Osteoblast (primary cell): ENCODE results near the gene SCN3B. TPM values are rescaled to one million over a fixed set of nuclear protein-coding genes. Genes with fewer than 3 reads are reported as not detected.

Experiments used
- DNase-seq: peaks from one replicate; pipeline ENCODE4 v3.0.0; 2011; ENCODE audit warnings: low spot score, mixed read lengths; ENCODE audit not compliant: insufficient read length; ENCODE audit errors: missing footprints
- H2AFZ ChIP-seq: 2 replicates; pipeline ENCODE4 v1.6.0; 2011; ENCODE audit warnings: mild to moderate bottlenecking, low read length
- H3K27ac ChIP-seq: 2 replicates; pipeline ENCODE4 v1.5.1; 2011; ENCODE audit warnings: mild to moderate bottlenecking, low read depth, low read length, moderate library complexity
- H3K27me3 ChIP-seq: 2 replicates; pipeline ENCODE4 v1.6.0; 2012; ENCODE audit warnings: mild to moderate bottlenecking, control low read depth, inconsistent platforms, low read length, moderate library complexity; ENCODE audit not compliant: insufficient read depth
- H3K36me3 ChIP-seq: 2 replicates; pipeline ENCODE4 v1.5.1; 2011; ENCODE audit warnings: mild to moderate bottlenecking, low read length, control low read depth, moderate library complexity; ENCODE audit not compliant: insufficient read depth
- H3K4me1 ChIP-seq: 2 replicates; pipeline ENCODE4 v1.5.1; 2011; ENCODE audit warnings: mild to moderate bottlenecking, low read length, control low read depth, moderate library complexity; ENCODE audit not compliant: insufficient read depth
- H3K4me2 ChIP-seq: 2 replicates; pipeline ENCODE4 v1.6.0; 2011; ENCODE audit warnings: mild to moderate bottlenecking, low read length; ENCODE audit not compliant: insufficient read depth
- H3K4me3 ChIP-seq: fragments of 200-600 bp; sonication (generic); 3 replicates; pipeline ENCODE4 v1.5.1; 2012; ENCODE audit warnings: mild to moderate bottlenecking, low read length, inconsistent platforms; ENCODE audit not compliant: insufficient read depth
- H3K79me2 ChIP-seq: 2 replicates; pipeline ENCODE4 v1.6.0; 2012; ENCODE audit warnings: mild to moderate bottlenecking, low read length, control low read depth, inconsistent platforms; ENCODE audit not compliant: insufficient read depth
- H3K9me3 ChIP-seq: 2 replicates; pipeline ENCODE4 v1.5.1; 2011; ENCODE audit warnings: low read depth, low read length, control low read depth
- H4K20me1 ChIP-seq: 2 replicates; pipeline ENCODE4 v1.6.0; 2012; ENCODE audit warnings: mild to moderate bottlenecking, low read length, control low read depth; ENCODE audit not compliant: insufficient read depth
- total RNA-seq: library from RNA; depleted of rRNA; stranded (reverse); fragments of >200 nt; gene quantifications from 2 replicates; pipeline ENCODE4 v1.2.3, GENCODE V29; 2012
- TF ChIP-seq, protein P1 (sequence below): IDR thresholded peaks from 2 replicates; pipeline ENCODE4 v1.5.1; 2011; ENCODE audit warnings: mild to moderate bottlenecking, low read depth, low read length, moderate library complexity; ENCODE audit errors: extremely low read depth

The SCN3B gene
- total RNA-seq, 1 donor = under 0.01 TPM

DNA sequence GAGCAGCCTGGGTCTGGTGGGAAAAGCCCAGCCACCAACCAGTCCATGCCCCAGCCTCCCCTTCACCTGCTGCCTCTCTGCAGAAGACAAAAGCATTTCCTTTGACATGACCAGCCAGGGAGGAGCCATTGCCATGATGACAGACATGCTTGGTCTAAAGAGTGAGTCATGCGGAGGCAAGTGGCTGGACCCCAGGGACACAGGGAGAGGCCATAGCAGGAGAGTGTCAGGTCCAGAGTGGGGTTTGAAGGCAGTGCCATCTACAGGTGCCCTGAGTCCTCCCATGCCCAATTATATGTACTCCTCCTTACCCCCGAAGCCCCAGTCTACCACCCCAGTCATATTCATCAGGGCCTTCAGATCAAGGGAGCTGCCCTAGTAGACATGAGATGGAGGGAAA lies 67.4 kb downstream of the SCN3B start:
- TF ChIP-seq, protein P1, sequence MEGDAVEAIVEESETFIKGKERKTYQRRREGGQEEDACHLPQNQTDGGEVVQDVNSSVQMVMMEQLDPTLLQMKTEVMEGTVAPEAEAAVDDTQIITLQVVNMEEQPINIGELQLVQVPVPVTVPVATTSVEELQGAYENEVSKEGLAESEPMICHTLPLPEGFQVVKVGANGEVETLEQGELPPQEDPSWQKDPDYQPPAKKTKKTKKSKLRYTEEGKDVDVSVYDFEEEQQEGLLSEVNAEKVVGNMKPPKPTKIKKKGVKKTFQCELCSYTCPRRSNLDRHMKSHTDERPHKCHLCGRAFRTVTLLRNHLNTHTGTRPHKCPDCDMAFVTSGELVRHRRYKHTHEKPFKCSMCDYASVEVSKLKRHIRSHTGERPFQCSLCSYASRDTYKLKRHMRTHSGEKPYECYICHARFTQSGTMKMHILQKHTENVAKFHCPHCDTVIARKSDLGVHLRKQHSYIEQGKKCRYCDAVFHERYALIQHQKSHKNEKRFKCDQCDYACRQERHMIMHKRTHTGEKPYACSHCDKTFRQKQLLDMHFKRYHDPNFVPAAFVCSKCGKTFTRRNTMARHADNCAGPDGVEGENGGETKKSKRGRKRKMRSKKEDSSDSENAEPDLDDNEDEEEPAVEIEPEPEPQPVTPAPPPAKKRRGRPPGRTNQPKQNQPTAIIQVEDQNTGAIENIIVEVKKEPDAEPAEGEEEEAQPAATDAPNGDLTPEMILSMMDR = no peak
- no peak for DNase-seq

DNA sequence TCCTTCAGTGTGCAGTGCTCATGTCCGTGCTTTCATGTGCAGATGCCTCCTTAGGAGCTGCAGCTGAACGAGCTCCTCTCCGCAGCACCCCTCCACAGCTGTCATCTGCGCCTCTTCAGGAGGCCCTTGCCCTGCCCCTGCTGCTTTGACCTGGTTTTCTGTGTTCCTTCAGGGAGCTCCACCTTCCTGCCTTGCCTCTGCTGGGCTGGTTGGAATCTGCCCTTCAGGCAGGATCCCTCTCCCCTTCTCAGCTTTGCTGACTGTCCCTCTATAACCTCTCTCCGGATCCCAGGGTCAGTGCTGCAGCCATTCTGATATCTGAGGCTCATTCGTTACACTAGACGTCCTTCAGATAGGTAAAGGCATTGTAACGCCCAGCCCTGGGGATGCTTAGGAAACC lies 67.9 kb downstream of the SCN3B start:
- TF ChIP-seq, protein P1 = no peak
- Histone ChIP-seq H3K79me2 (no peaks in the 10 kb centered on the region), H3K27me3 (no peaks in the 10 kb centered on the region), H2AFZ (no peak overlapping the region), H4K20me1 (peaks cover 31% of the 10 kb centered on the region), H3K4me1 (peaks cover 13% of the 10 kb centered on the region), H3K4me3 (no peak overlapping the region), H3K9me3 (no peaks in the 10 kb centered on the region), H3K27ac (no peak overlapping the region), H3K4me2 (no peak overlapping the region), H3K36me3 (peaks cover 6% of the 10 kb centered on the region)
- no peak for DNase-seq

More for the DNA sequence above, 67.4 kb downstream of the SCN3B start:
- H2AFZ ChIP-seq = no peak overlapping the region
- peaks cover 29% of the 10 kb centered on the region for H4K20me1 ChIP-seq
- peaks cover 13% of the 10 kb centered on the region for H3K4me1 ChIP-seq
- H3K27me3 ChIP-seq = no peaks in the 10 kb centered on the region
- no peaks in the 10 kb centered on the region for H3K79me2 ChIP-seq
- no peak overlapping the region for H3K4me2 ChIP-seq
- peaks cover 6% of the 10 kb centered on the region for H3K36me3 ChIP-seq
- H3K27ac ChIP-seq = no peak overlapping the region
- no peaks in the 10 kb centered on the region for H3K9me3 ChIP-seq
- H3K4me3 ChIP-seq = no peak overlapping the region

DNA sequence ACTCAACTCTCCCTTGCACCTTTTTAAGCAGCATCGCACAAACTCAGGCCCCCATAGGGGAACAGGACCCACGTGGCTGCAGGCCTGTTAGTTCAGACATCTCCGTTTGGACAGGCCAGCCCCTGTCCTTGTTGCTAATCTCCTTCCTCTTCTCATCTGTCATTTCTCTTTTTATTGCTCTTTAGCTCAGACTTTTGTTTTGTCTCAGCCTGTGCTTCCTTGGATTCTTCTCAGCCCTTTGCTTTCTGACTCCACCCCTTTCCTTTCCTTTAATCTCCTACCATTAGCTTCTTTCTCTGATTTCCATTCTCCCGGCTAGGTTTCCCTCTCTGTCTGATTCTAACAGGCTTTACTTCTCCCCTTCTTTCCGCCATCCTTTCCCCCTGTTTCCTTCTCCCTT lies 68.7 kb downstream of the SCN3B start:
- peaks cover 6% of the 10 kb centered on the region for H3K36me3 ChIP-seq

DNA sequence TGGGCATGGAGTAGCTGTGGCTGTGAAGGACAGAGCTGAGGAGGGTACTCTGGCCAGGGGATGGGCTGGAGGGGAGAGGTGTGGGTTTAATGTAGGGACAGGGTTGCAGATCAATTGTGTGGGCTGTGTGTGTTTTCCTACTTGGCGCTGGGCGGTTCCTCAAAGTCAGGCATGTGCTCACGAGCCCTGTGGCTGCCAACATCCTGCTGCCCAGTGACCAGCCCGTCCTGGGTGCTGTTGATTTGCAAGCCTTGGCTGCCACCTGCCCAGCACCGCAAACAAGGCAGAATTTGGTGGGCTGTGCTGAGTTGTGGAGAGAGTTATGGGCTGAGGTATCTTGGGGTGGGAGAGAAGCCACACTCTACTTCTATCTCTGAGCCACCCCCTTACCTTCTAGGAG lies 69.2 kb downstream of the SCN3B start:
- no peaks in the 10 kb centered on the region for H3K27me3 ChIP-seq
- no peak overlapping the region for H2AFZ ChIP-seq
- H3K79me2 ChIP-seq = no peaks in the 10 kb centered on the region
- H3K27ac ChIP-seq = no peak overlapping the region
- no peak overlapping the region for H3K4me2 ChIP-seq
- no peak overlapping the region for H3K4me3 ChIP-seq
- TF ChIP-seq, protein P1 = no peak
- peaks cover 7% of the 10 kb centered on the region for H3K4me1 ChIP-seq
- H3K9me3 ChIP-seq = no peaks in the 10 kb centered on the region
- H3K36me3 ChIP-seq = peaks cover 6% of the 10 kb centered on the region
- no peak for DNase-seq
- H4K20me1 ChIP-seq = peaks cover 32% of the 10 kb centered on the region

More for the DNA sequence above, 68.7 kb downstream of the SCN3B start:
- H3K27ac ChIP-seq = no peak overlapping the region
- TF ChIP-seq, protein P1 = no peak
- H4K20me1 ChIP-seq = peaks cover 32% of the 10 kb centered on the region
- H3K4me3 ChIP-seq = no peak overlapping the region
- H3K4me1 ChIP-seq = peaks cover 12% of the 10 kb centered on the region
- no peaks in the 10 kb centered on the region for H3K27me3 ChIP-seq
- no peak overlapping the region for H3K4me2 ChIP-seq
- H3K9me3 ChIP-seq = no peaks in the 10 kb centered on the region
- no peaks in the 10 kb centered on the region for H3K79me2 ChIP-seq
- no peak overlapping the region for H2AFZ ChIP-seq
- DNase-seq = peak; percentile 82
